HG02571 (cell line): ENCODE data around the gene EDC3.

Source experiments
- ATAC-seq: cut with Tn5 transposase; IDR thresholded peaks from one replicate; pipeline ENCODE4 v1.9.1; 2021; ENCODE audit warnings: mild to moderate bottlenecking, moderate library complexity; ENCODE audit not compliant: unreplicated experiment

The EDC3 gene

GRCh38 chr15:74585191-74585590 is 110.6 kb downstream of the EDC3 start:
- no peak for ATAC-seq

GRCh38 chr15:74584779-74585178 is 111.0 kb downstream of the EDC3 start:
- no peak for ATAC-seq

- ATAC-seq, result no peak
These were observed 111.6 kb downstream of the EDC3 start for GRCh38 chr15:74584204-74584603.
